Measurements from ENCODE around the gene GMIP. TPM values are rescaled to one million over a fixed set of nuclear protein-coding genes. Genes with fewer than 3 reads are reported as not detected.
"Not testable (repeated sequence)": the region's sequence is repeated elsewhere in the genome, so short reads cannot be mapped to it uniquely, and the experiment has no call there.

GMIP gene, protein sequence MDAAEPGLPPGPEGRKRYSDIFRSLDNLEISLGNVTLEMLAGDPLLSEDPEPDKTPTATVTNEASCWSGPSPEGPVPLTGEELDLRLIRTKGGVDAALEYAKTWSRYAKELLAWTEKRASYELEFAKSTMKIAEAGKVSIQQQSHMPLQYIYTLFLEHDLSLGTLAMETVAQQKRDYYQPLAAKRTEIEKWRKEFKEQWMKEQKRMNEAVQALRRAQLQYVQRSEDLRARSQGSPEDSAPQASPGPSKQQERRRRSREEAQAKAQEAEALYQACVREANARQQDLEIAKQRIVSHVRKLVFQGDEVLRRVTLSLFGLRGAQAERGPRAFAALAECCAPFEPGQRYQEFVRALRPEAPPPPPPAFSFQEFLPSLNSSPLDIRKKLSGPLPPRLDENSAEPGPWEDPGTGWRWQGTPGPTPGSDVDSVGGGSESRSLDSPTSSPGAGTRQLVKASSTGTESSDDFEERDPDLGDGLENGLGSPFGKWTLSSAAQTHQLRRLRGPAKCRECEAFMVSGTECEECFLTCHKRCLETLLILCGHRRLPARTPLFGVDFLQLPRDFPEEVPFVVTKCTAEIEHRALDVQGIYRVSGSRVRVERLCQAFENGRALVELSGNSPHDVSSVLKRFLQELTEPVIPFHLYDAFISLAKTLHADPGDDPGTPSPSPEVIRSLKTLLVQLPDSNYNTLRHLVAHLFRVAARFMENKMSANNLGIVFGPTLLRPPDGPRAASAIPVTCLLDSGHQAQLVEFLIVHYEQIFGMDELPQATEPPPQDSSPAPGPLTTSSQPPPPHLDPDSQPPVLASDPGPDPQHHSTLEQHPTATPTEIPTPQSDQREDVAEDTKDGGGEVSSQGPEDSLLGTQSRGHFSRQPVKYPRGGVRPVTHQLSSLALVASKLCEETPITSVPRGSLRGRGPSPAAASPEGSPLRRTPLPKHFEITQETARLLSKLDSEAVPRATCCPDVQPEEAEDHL
- total RNA-seq, result 10 to 100 TPM in 1 of 4 donors, 1 to 10 TPM in 3; 6.9 to 15.9 (median 7.5) TPM

GRCh38 chr19:19643158-19644053 lies at the start of gene GMIP:
GMIP (minus strand) TSS chr19:19643657; CDS start chr19:19643529, 128 bp downstream.
- intact Hi-C loops (cut with DNase I), result loop anchor here (2.0 kb wide), 1 partner anchor 111 kb away; no protein-coding TSS in a partner anchor
- Histone ChIP-seq H3K27me3 (no peaks in the 10 kb centered on the region), H3K36me3 (peaks cover 34 to 42% (median 39%) of the 10 kb centered on the region in 4 donors), H3K27ac (replicated peaks in 1 of 4) (peak within 1 kb of the TSS; percentile 42 to 57 (median 48)), H3K4me1 (peaks cover 15 to 20% (median 17%) of the 10 kb centered on the region in 4 donors), H3K9me3 (no peaks in the 10 kb centered on the region), H3K4me3 (peak within 1 kb of the TSS; percentile 64 to 93 (median 75))
- WGBS, result 2% methylated on average over 9 of the region's 50 CpGs
- TF ChIP-seq POLR2A (IDR thresholded peaks at IDR 0.05; ENCODE audit: low read depth) (no peak), EP300 (IDR thresholded peaks at IDR 0.05) (no peak), POLR2AphosphoS5 (IDR thresholded peaks at IDR 0.05) (peak in 1 of 2 donors; percentile 24)
- TF ChIP-seq, protein P1, sequence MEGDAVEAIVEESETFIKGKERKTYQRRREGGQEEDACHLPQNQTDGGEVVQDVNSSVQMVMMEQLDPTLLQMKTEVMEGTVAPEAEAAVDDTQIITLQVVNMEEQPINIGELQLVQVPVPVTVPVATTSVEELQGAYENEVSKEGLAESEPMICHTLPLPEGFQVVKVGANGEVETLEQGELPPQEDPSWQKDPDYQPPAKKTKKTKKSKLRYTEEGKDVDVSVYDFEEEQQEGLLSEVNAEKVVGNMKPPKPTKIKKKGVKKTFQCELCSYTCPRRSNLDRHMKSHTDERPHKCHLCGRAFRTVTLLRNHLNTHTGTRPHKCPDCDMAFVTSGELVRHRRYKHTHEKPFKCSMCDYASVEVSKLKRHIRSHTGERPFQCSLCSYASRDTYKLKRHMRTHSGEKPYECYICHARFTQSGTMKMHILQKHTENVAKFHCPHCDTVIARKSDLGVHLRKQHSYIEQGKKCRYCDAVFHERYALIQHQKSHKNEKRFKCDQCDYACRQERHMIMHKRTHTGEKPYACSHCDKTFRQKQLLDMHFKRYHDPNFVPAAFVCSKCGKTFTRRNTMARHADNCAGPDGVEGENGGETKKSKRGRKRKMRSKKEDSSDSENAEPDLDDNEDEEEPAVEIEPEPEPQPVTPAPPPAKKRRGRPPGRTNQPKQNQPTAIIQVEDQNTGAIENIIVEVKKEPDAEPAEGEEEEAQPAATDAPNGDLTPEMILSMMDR (IDR thresholded peaks at IDR 0.05), result peak; percentile 70 to 86 (median 76)
- peak; percentile 93 for DNase-seq (ENCODE audit: extremely low spot score)

GRCh38 chr19:19691683-19692082 lies 48.2 kb upstream of the GMIP start:
- intact Hi-C loops (cut with DNase I), result no loop called here
- H3K4me1 ChIP-seq, result no peaks in the 10 kb centered on the region
- no peak for DNase-seq (ENCODE audit: extremely low spot score)
- no peaks in the 10 kb centered on the region for H3K36me3 ChIP-seq
- H3K27ac ChIP-seq (replicated peaks in 1 of 4), result no peak overlapping the region
- no peak overlapping the region for H3K4me3 ChIP-seq
- WGBS, result 85% methylated on average over 8 of the region's 10 CpGs
- H3K27me3 ChIP-seq, result no peaks in the 10 kb centered on the region
- peaks cover 0 to 3% (median 0%) of the 10 kb centered on the region in 4 donors for H3K9me3 ChIP-seq
- TF ChIP-seq POLR2AphosphoS5 (IDR thresholded peaks at IDR 0.05) (no peak), EP300 (IDR thresholded peaks at IDR 0.05) (no peak), POLR2A (IDR thresholded peaks at IDR 0.05; ENCODE audit: low read depth) (no peak)
- TF ChIP-seq, protein P1 (IDR thresholded peaks at IDR 0.05), result no peak

- intact Hi-C loops (cut with DNase I); H3K4me1 ChIP-seq; H3K4me3 ChIP-seq; DNase-seq (ENCODE audit: extremely low spot score); H3K36me3 ChIP-seq; H3K27ac ChIP-seq (replicated peaks in 1 of 4); H3K27me3 ChIP-seq: not testable (repeated sequence)
- peaks cover 0 to 18% (median 15%) of the 10 kb centered on the region in 4 donors for H3K9me3 ChIP-seq
- WGBS, result 98% methylated on average over 10 of the region's 10 CpGs
Measured at GRCh38 chr19:19689023-19689422, 45.6 kb upstream of the GMIP start.

GRCh38 chr19:19687090-19687489 lies 43.6 kb upstream of the GMIP start:
- no peak overlapping the region for H3K4me3 ChIP-seq
- intact Hi-C loops (cut with DNase I), result no loop called here
- no peaks in the 10 kb centered on the region for H3K36me3 ChIP-seq
- peaks cover 0 to 18% (median 15%) of the 10 kb centered on the region in 4 donors for H3K9me3 ChIP-seq
- H3K27ac ChIP-seq (replicated peaks in 1 of 4), result no peak overlapping the region
- H3K4me1 ChIP-seq, result no peaks in the 10 kb centered on the region
- 92% methylated on average over 3 of the region's 3 CpGs for WGBS
- H3K27me3 ChIP-seq, result no peaks in the 10 kb centered on the region
- no peak for DNase-seq (ENCODE audit: extremely low spot score)
- TF ChIP-seq, protein P1 (IDR thresholded peaks at IDR 0.05), result no peak
- TF ChIP-seq EP300 (IDR thresholded peaks at IDR 0.05) (no peak), POLR2A (IDR thresholded peaks at IDR 0.05; ENCODE audit: low read depth) (no peak), POLR2AphosphoS5 (IDR thresholded peaks at IDR 0.05) (no peak)

Measured in esophagus muscularis mucosa (tissue), 4 donors.